HepG2 (cell line): ENCODE measurements around the gene DAAM1.

Experiments used
- EP300 ChIP-seq, 3 experiments: sonication (generic) in 1 of 3; formaldehyde crosslinking in 1 of 3; IDR thresholded peaks; 2 replicates each; pipeline versions ENCODE4 v1.5.1 to v1.6.1; 2011 to 2020; ENCODE audit warnings: low read depth in 2 of 3, low read length in 2 of 3, borderline replicate concordance in 1 of 3, improper control_type of control experiment in 1 of 3, mild to moderate bottlenecking in 1 of 3, missing genetic modification reagents in 1 of 3, moderate library complexity in 1 of 3
- EZH2 ChIP-seq: conservative IDR thresholded peaks from 2 replicates; pipeline ENCODE4 v1.6.1; 2012; ENCODE audit warnings: mild to moderate bottlenecking, low read depth, low read length, moderate library complexity
- FOXM1 ChIP-seq: sonication (generic); formaldehyde crosslinking; IDR thresholded peaks from 2 replicates; pipeline ENCODE4 v1.5.0; 2020; ENCODE audit warnings: missing genetic modification reagents
- MEIS1 ChIP-seq: sonication (generic); formaldehyde crosslinking; IDR thresholded peaks from 2 replicates; pipeline ENCODE4 v1.9.0; 2021; ENCODE audit warnings: mild to moderate bottlenecking, missing genetic modification reagents, moderate library complexity, borderline replicate concordance
- POLR2AphosphoS2 ChIP-seq: IDR thresholded peaks from 2 replicates; pipeline ENCODE4 v1.6.1; 2011; ENCODE audit warnings: low read depth, low read length, improper control_type of control experiment
- SP2 ChIP-seq: sonication (generic); formaldehyde crosslinking; IDR thresholded peaks from 2 replicates; pipeline ENCODE4 v1.5.1; 2020; ENCODE audit warnings: mild to moderate bottlenecking, missing genetic modification reagents
- ZNF317 ChIP-seq: sonication (generic); formaldehyde crosslinking; IDR thresholded peaks from 2 replicates; pipeline ENCODE4 v1.5.0; 2020; ENCODE audit warnings: mild to moderate bottlenecking, missing genetic modification reagents
- ZNF550 ChIP-seq: sonication (generic); formaldehyde crosslinking; IDR thresholded peaks from 2 replicates; pipeline ENCODE4 v1.4.0; 2020; ENCODE audit warnings: mild to moderate bottlenecking, missing genetic modification reagents, borderline replicate concordance
- TF ChIP-seq, protein P1 (sequence below), 2 experiments: sonication (generic) in 1 of 2; formaldehyde crosslinking in 1 of 2; IDR thresholded peaks; 2 replicates each; pipeline versions ENCODE4 v1.5.1 to v1.6.1; 2011 to 2020; ENCODE audit warnings: borderline replicate concordance in 1 of 2, low read depth in 1 of 2, low read length in 1 of 2, mild to moderate bottlenecking in 1 of 2, missing genetic modification reagents in 1 of 2, moderate library complexity in 1 of 2
- TF ChIP-seq, protein P2 (sequence below): sonication (generic); formaldehyde crosslinking; IDR thresholded peaks from 2 replicates; pipeline ENCODE4 v1.5.0; 2020; ENCODE audit warnings: mild to moderate bottlenecking, missing genetic modification reagents, moderate library complexity

DNA sequence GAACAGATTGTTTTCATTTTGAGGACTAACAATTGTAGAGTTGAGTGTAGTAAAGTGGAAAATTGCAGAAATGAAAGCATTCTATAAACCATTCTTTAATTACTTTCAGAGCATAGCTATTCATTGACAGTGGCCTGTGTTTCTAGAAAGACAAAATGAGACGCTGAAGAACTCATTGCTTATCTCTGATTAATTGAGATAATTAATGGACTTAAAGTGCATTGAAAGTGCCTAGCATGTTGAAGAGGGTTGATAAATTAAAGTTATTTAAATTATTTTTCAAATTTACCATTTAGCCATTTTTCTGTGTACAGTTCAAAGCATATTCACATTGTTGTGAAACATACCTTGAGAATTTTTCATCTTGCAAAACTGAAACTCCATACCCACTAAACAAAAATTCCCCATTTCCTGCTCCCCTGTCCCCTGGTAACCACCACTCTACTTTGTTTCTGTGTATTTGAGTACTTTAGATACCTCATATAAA is 57.4 kb downstream of the DAAM1 start:
- TF ChIP-seq, protein P1, sequence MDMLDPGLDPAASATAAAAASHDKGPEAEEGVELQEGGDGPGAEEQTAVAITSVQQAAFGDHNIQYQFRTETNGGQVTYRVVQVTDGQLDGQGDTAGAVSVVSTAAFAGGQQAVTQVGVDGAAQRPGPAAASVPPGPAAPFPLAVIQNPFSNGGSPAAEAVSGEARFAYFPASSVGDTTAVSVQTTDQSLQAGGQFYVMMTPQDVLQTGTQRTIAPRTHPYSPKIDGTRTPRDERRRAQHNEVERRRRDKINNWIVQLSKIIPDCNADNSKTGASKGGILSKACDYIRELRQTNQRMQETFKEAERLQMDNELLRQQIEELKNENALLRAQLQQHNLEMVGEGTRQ (IDR thresholded peaks at IDR 0.05; ENCODE audit: low read depth, low read length) = no peak
- TF ChIP-seq, protein P1 (CRISPR knock-in tag; IDR thresholded peaks at IDR 0.05; ENCODE audit: borderline replicate concordance) = no peak
- TF ChIP-seq ZNF317 (CRISPR knock-in tag) (no peak), FOXM1 (CRISPR knock-in tag) (no peak), SP2 (no peak), EP300 (IDR thresholded peaks at IDR 0.05; ENCODE audit: low read depth in 2 of 2, low read length in 2 of 2) (no peak), EP300 (CRISPR knock-in tag; IDR thresholded peaks at IDR 0.05; ENCODE audit: borderline replicate concordance) (no peak), EZH2 (no peak), ZNF550 (CRISPR knock-in tag) (no peak), POLR2AphosphoS2 (no peak), MEIS1 (CRISPR knock-in tag) (no peak)
- TF ChIP-seq, protein P2, sequence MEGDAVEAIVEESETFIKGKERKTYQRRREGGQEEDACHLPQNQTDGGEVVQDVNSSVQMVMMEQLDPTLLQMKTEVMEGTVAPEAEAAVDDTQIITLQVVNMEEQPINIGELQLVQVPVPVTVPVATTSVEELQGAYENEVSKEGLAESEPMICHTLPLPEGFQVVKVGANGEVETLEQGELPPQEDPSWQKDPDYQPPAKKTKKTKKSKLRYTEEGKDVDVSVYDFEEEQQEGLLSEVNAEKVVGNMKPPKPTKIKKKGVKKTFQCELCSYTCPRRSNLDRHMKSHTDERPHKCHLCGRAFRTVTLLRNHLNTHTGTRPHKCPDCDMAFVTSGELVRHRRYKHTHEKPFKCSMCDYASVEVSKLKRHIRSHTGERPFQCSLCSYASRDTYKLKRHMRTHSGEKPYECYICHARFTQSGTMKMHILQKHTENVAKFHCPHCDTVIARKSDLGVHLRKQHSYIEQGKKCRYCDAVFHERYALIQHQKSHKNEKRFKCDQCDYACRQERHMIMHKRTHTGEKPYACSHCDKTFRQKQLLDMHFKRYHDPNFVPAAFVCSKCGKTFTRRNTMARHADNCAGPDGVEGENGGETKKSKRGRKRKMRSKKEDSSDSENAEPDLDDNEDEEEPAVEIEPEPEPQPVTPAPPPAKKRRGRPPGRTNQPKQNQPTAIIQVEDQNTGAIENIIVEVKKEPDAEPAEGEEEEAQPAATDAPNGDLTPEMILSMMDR (CRISPR knock-in tag) = no peak
